Mesenteric fat pad (tissue), 1 donor: ENCODE measurements around the gene ABCG8. TPM values are rescaled to one million over a fixed set of nuclear protein-coding genes. Genes with fewer than 3 reads are reported as not detected.
A peak's percentile ranks its signal among the peaks of the same experiment; 100 is the strongest.

Source experiments
- DNase-seq: peaks from one replicate; pipeline ENCODE4 v3.0.0-alpha.2; 2020; ENCODE audit warnings: low spot score
- total RNA-seq: library from RNA; stranded (reverse); fragmentation: NEBNext Ultra II Directional; extraction: Animal tissue kit (Norgen Biotek cat#: 25700); gene quantifications from one replicate; pipeline ENCODE4 v1.2.1, GENCODE V29; 2021
- donor health status: DM: yes; HTN: yes; CAD: no.

ABCG8 gene
- total RNA-seq, 1 donor from 2014 or later, result not detected

- peak; percentile 45 for DNase-seq
These were observed 12.9 kb upstream of the ABCG8 start for GRCh38 chr2:43825841-43826240.

GRCh38 chr2:43826305-43827250 is 12.2 kb upstream of the ABCG8 start:
- peak; percentile 72 for DNase-seq

DNA sequence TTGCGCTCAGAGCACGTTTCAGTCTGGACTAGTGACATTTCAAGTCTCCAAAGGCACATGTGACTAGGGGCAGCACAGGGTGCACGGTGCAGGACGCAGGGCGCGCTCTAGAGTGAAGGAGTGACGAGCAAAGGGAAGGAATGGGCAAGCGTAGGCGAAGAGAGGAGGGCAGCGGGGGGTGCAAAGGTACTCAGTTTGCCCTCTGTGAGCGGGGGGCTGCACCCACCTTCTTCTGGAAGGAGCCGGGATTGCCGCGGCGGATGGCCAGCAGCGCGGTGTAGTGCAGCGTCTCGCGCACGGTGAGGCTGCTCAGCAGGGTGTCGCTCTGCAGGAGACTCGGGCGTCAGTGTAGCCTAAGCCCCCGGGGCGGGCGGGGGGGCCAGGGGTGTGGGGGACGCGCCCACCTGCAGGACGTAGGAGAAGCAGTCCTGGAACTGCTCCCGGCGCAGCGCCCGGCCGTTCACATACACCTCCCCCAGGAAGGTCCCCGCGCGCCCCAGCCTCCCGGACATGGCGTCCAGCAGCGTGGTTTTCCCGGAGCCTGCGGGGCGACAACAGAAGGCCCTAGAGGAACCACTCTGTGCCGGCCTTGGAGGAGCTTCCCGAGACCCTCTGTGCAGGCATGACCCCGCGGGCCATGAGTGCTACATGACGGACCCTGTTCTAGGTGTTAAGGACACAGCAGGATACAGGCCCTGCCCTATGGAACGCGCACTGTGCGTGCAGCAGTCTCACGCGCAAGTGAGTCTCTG is 7.1 kb upstream of the ABCG8 start:
- DNase-seq, result peak; percentile 89

DNA sequence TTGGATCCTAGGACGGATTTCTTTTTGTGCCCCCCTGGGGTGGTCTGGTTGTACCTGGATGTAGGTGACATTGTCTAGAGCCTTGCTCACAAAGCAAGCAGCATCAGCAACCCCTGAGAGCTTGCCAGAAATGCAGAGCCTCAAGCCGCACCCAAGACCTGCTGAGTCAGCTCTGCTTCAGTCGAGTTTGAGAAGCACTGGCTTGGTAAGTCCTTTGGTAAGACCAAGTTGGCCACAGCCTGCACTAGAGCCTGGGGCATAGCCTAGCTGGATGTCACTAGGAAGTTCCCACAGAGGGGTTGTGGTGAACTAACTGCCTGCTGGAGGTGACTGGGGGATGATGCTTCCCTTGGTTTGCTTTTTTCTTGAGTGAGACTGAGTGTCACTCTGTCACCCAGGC is 6.3 kb upstream of the ABCG8 start:
- peak; percentile 41 for DNase-seq

GRCh38 chr2:43837033-43837432 is 1.7 kb upstream of the ABCG8 start:
- no peak for DNase-seq

GRCh38 chr2:43837831-43838559 is 776 bp upstream of the ABCG8 start:
- peak; percentile 87 for DNase-seq

DNA sequence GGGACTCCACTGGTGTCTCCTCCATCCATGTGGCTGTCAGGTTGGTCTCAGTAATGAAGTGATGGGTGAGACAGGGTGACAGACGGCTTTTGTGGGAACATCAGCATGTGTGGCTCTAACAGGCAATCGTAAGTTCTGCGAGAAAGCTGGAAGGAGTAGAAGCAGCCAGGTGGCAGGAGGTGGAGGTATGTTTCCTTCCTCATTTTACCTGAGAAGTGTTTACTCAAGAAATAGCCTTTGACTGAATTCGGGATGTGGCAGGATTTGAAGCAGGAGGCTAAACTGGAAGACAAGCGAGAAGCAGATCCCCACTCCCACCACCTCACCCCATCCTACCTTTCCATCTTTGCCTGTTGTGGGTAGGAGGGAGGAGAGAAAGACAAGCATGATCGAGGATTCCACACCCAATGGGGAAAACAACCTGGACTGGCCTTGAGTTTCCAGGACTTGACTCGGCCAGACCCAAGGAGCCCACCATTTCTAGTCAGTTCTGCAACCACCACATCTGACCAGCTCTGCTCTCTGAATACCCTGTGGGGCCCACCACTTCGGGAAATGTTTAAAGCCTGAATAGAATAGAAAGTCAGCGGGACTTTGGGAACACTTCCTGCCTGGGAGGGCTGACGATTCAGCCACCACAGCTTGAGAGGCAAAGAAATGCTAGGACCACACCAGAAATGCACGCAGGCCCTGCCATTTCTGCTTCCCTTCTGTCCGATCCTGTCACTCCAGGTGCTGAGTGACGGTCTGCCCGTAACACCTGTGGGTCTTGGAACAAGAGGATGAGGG is 1.2 kb downstream of the ABCG8 start:
- peak; percentile 71 for DNase-seq

GRCh38 chr2:43840965-43841364 is 2.2 kb downstream of the ABCG8 start:
- DNase-seq, result peak; percentile 71

GRCh38 chr2:43841949-43842865 is 3.4 kb downstream of the ABCG8 start:
- peak; percentile 65 for DNase-seq

DNA sequence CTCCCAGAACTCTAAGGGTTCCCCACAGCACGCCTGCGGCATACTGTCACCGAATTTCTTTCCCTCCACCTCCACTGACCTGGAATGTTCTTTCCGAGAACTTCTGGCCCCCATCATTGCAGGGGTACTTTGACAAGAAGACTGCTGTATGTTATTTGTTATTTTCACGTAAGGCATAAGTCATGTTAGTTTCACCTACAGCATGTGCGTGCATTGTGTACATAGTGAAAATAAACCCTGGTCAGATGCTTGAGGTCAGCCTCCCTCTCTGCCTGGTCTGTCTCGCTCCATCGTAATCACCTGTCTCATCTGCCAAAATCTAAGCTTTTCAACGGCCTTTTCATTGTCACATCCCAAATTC is 4.1 kb downstream of the ABCG8 start:
- no peak for DNase-seq

DNA sequence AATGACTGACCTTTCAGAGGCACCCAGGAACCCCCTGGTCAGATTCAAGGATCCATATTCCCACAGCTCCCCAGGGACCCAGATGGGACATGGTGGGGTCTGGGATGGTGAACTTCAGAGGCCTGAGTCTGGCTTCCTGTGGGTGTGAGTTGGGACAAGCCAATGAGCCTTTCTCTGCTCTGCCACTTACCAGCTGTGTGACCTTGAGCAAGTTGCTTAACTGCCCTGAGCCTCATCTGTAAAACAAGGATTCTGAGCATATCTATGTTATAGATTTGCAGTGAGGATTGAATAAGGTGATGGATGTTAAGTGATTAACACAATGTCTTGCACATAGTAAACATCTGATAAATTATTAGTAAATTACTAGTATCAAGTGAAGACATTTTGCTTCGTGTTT is 6.4 kb downstream of the ABCG8 start:
- DNase-seq, result no peak

DNA sequence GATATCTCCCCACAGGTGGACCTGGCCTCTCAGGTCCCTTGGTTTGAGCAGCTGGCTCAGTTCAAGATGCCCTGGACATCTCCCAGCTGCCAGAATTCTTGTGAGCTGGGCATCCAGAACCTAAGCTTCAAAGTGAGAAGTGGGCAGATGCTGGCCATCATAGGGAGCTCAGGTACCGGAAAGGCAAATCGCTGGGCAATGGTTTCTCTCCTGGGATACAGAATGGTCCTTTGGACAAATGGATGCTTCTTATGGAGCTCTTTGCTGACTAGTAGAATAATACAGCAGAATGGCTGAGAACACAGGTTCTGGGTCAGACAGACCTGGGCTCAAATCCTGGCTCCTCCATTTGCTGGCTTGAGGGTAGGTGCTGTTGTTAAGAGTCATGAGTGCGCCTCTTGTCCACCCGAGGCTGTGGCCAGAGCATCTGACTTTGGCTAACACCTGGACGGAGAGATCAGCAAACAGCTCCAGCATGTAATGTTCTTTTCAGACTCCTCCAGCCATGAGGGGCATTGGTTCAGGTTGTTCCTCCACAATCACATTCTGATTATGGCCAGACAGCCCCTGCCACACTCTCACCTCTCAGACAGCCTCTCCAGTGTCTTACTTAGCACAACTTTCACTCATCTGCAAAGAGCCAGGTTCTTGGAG is 7.5 kb downstream of the ABCG8 start:
- DNase-seq, result no peak

DNA sequence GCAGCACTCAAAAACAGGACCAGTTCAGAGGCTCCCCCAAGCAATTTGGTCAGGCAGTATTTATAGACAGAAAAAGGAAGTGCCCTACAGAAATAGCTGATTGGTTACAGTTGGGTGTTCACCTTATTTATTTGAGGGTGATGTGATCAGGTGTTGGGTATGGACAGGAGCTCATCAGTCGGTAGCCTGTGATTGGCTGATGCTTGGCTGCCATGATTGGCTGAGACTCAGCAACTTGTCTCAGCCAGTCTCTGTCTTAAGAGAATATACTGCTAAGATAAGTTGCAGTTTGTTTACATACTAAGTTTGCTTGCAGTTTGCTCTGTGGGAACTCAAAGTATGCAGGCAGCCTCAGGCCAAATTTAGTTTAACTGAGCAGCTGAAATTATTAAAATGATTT is 9.4 kb downstream of the ABCG8 start:
- no peak for DNase-seq

DNA sequence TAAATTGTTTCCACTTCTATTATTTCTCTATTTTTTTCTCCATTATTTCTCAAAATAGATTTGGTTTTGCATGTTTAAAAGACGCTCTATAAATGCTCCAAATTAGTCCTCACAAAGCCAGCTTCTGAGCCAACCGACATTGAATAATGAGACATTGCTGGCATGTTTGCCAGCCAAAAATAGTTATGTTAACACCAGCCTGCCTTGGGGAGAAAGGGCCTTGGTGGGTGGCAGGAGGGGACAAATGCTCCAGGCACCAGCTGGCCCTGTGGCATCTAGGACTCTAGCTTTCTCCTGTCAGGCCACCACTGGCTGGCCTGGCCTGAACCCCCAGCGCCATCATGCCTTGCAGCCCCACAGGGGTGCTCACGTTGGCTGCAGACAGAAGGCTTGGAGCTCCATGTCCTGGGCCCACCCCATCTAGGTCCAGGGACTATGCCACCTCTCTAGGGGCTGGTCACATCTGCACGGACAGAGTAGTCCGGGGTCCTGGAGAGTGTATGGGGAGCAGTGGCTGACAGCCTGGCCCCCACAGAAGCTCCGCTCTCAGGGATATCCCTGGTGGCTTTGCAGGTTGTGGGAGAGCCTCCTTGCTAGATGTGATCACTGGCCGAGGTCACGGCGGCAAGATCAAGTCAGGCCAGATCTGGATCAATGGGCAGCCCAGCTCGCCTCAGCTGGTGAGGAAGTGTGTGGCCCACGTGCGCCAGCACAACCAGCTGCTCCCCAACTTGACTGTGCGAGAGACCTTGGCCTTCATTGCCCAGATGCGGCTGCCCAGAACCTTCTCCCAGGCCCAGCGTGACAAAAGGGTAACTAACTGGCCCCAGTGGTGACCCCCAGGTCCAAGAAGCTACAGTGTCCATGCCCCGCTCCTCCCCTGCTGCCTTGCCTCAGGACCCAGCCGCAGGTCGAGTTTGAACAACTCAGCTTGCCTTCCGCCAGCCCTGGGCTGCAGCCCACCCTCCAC is 12.5 kb downstream of the ABCG8 start:
- no peak for DNase-seq

DNA sequence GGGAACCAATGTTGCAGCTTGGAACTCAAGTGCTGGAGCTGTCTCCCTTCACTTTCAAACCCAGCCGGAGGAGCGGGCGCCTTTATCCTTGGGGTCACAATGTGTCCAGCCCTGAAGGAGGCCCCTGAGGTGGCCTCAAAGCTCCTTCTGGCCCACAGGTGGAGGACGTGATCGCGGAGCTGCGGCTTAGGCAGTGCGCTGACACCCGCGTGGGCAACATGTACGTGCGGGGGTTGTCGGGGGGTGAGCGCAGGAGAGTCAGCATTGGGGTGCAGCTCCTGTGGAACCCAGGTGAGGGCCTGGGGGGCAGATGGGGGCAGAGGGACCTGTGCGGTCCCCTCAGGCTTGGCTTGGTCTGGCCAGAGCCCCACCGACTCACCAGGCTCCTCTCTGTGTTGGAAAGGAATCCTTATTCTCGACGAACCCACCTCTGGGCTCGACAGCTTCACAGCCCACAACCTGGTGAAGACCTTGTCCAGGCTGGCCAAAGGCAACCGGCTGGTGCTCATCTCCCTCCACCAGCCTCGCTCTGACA is 13.5 kb downstream of the ABCG8 start:
- no peak for DNase-seq

GRCh38 chr2:43853141-43854081 is 14.6 kb downstream of the ABCG8 start:
- DNase-seq, result no peak

DNA sequence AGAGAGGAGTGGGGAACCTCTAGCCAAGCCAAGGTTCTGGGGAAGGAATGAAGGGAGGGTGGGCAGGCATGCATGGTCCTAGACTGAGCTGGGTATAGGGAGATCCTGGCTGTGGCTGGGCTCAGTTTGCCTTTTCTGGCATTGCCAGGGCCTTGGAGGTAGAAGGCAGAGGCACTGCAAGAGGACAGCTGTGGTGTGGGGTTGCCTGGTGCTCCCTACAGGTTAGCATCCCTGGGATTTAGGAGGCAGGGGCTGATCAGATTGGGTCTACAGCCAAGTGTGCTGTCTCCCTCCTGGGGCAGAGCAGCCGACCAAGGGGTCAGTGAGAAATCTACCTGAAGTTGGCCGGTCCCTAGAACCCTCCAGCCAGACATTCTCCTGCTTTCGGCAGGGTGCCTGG is 15.9 kb downstream of the ABCG8 start:
- no peak for DNase-seq
